ENCODE data around the gene PDHB. TPM values are rescaled to one million over a fixed set of nuclear protein-coding genes. Genes with fewer than 3 reads are reported as not detected.

Gene PDHB
- total RNA-seq, 2 experiments from 2014 or later, result 60.8 to 86.6 TPM

DNA sequence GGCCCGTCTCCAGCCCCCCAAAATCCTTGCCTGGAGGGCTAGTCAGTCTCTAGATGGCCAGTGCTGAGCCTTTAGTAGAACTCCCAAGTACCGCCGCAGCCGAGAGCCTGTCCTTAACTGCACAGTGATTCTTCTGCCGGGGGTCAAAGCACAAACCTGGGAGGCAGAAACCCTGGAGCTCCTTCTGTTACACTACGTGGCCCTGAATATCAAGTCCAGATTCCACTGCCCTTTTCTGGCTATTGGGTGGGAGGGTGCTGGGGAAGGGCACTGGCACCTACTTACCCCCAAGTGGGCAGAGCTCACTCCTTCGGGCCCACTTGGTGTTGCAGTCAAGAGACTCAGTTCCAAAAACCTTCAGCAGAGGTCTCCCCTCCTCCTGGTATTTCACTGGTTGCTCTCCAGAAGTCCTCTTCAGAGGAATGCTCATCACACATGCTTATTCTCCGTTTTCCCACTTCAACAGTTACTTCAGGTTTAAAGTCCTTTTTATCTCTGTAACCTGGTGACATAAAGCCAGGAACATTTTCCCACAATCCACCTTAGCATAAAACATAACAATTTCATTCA, 10.8 kb downstream of the PDHB start:
- H3K36me3 ChIP-seq (ENCODE audit: insufficient read depth, low read length), result peaks cover 99% of the 10 kb centered on the region
- BruUV-seq (replicated peaks), result no TSS peak
- intact Hi-C loops (cut with micrococcal nuclease; ENCODE audit: unreplicated experiment), result loop anchor here (10.0 kb wide), 1 partner anchor 112 kb away; the partner anchor contains the start of gene ACOX2

DNA sequence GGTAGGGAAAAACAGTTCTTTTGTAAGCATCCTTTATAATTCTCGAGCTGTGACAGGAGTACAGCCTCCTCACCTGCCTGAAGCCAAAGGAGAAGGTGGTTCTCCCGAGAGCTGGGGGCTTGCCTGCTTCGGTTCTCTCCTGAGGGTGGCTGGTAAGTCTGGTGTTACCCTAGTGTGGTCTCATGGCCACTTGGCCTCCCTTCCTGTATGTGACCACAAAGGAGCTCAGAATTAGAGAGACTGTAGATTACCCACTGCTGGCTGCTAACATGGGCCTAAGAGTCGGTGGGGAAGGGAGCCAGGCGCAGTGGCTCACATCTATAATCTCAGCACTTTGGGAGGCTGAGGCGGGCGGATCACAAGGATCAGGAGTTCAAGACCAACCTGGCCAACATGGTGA, 12.6 kb downstream of the PDHB start:
- Histone ChIP-seq H3K4me3 (ENCODE audit: low read depth, low read length, poor library complexity, severe bottlenecking) (no peak overlapping the region), H3K9me3 (ENCODE audit: low read length) (no peaks in the 10 kb centered on the region), H3K36me3 (ENCODE audit: insufficient read depth, low read length) (peaks cover 99% of the 10 kb centered on the region), H3K79me2 (ENCODE audit: insufficient read depth, low read depth, low read length) (no peaks in the 10 kb centered on the region), H3K27ac (ENCODE audit: low read depth, low read length, poor library complexity, severe bottlenecking) (no peak overlapping the region), H3K4me1 (ENCODE audit: insufficient read depth, low read length, poor library complexity, severe bottlenecking) (no peaks in the 10 kb centered on the region), H3K9me2 (ENCODE audit: insufficient read depth, low read length) (no peaks in the 10 kb centered on the region), H3K4me2 (ENCODE audit: low read length) (no peak overlapping the region), H2AFZ (ENCODE audit: low read length) (no peak overlapping the region), H4K20me1 (ENCODE audit: insufficient read depth, low read length) (no peaks in the 10 kb centered on the region)
- ChIA-PET CTCF (ENCODE audit: unreplicated experiment) (no interaction called here), POLR2A (interaction anchor here (0.6 to 1.0 kb wide), 2 partner anchors 9 to 74 kb away, joined by 3 read pairs; no protein-coding TSS in a partner anchor)
- DNase-seq (ENCODE audit: low spot score), result no peak
- intact Hi-C loops (cut with micrococcal nuclease; ENCODE audit: unreplicated experiment), result loop anchor here (10.0 kb wide), 1 partner anchor 114 kb away; the partner anchor contains the start of gene ACOX2
- TF ChIP-seq, protein P1, sequence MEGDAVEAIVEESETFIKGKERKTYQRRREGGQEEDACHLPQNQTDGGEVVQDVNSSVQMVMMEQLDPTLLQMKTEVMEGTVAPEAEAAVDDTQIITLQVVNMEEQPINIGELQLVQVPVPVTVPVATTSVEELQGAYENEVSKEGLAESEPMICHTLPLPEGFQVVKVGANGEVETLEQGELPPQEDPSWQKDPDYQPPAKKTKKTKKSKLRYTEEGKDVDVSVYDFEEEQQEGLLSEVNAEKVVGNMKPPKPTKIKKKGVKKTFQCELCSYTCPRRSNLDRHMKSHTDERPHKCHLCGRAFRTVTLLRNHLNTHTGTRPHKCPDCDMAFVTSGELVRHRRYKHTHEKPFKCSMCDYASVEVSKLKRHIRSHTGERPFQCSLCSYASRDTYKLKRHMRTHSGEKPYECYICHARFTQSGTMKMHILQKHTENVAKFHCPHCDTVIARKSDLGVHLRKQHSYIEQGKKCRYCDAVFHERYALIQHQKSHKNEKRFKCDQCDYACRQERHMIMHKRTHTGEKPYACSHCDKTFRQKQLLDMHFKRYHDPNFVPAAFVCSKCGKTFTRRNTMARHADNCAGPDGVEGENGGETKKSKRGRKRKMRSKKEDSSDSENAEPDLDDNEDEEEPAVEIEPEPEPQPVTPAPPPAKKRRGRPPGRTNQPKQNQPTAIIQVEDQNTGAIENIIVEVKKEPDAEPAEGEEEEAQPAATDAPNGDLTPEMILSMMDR (conservative IDR thresholded peaks at IDR 0.05; ENCODE audit: low read length), result no peak
- no peak for TF ChIP-seq EZH2phosphoT487 (IDR thresholded peaks at IDR 0.05; ENCODE audit: borderline replicate concordance, low read depth, low read length)
- no TSS peak for BruUV-seq (replicated peaks)

More for the DNA sequence above, 10.8 kb downstream of the PDHB start:
- no peaks in the 10 kb centered on the region for H4K20me1 ChIP-seq (ENCODE audit: insufficient read depth, low read length)
- H3K4me2 ChIP-seq (ENCODE audit: low read length), result no peak overlapping the region
- no peaks in the 10 kb centered on the region for H3K9me2 ChIP-seq (ENCODE audit: insufficient read depth, low read length)
- CTCF ChIA-PET (ENCODE audit: unreplicated experiment), result no interaction called here
- no peak overlapping the region for H3K4me3 ChIP-seq (ENCODE audit: low read depth, low read length, poor library complexity, severe bottlenecking)
- no peaks in the 10 kb centered on the region for H3K4me1 ChIP-seq (ENCODE audit: insufficient read depth, low read length, poor library complexity, severe bottlenecking)
- no peak overlapping the region for H3K27ac ChIP-seq (ENCODE audit: low read depth, low read length, poor library complexity, severe bottlenecking)
- no peaks in the 10 kb centered on the region for H3K79me2 ChIP-seq (ENCODE audit: insufficient read depth, low read depth, low read length)
- POLR2A ChIA-PET, result interaction anchor here (0.6 to 1.2 kb wide), 2 partner anchors 18 to 207 kb away, joined by 4 to 5 read pairs; no protein-coding TSS in a partner anchor
- no peaks in the 10 kb centered on the region for H3K9me3 ChIP-seq (ENCODE audit: low read length)
- TF ChIP-seq, protein P1 (conservative IDR thresholded peaks at IDR 0.05; ENCODE audit: low read length), result peak; percentile 59
- TF ChIP-seq EZH2phosphoT487 (IDR thresholded peaks at IDR 0.05; ENCODE audit: borderline replicate concordance, low read depth, low read length), result no peak
- DNase-seq (ENCODE audit: low spot score), result no peak
- no peak overlapping the region for H2AFZ ChIP-seq (ENCODE audit: low read length)
